Stimulated activated memory B cell treated with anti-CD40 and anti-IgM and Interleukin-4, amounts not matched to agents 10 μg/mL and 1 μg/mL and 100 μg/mL, for 72 hours (primary cell): ENCODE results near the gene CPSF4L.

Experiments
- ATAC-seq: fragments of 150-1000 bp; cut with Tn5 transposase; 2 replicates; pipeline ENCODE4 v1.10.0; 2021
- H3K27ac Mint-ChIP-seq: one replicate; pipeline ENCODE4 v1.8.0; 2022; ENCODE audit warnings: mild to moderate bottlenecking, mixed read lengths
- H3K27me3 Mint-ChIP-seq: one replicate; pipeline ENCODE4 v1.8.0; 2022; ENCODE audit warnings: mixed read lengths
- H3K36me3 Mint-ChIP-seq: one replicate; pipeline ENCODE4 v1.8.0; 2022; ENCODE audit warnings: mixed read lengths
- H3K4me1 Mint-ChIP-seq: one replicate; pipeline ENCODE4 v1.8.0; 2022; ENCODE audit warnings: mixed read lengths
- H3K4me3 Mint-ChIP-seq: one replicate; pipeline ENCODE4 v1.8.0; 2022; ENCODE audit warnings: mild to moderate bottlenecking, moderate library complexity, mixed read lengths
- H3K9me3 Mint-ChIP-seq: one replicate; pipeline ENCODE4 v1.8.0; 2022; ENCODE audit warnings: mixed read lengths

CPSF4L gene

GRCh38 chr17:73293480-73293911 lies 31.8 kb upstream of the CPSF4L start:
- no peaks in the 10 kb centered on the region for H3K36me3 Mint-ChIP-seq
- H3K9me3 Mint-ChIP-seq = no peaks in the 10 kb centered on the region
- no peak overlapping the region for H3K27ac Mint-ChIP-seq
- H3K27me3 Mint-ChIP-seq = peaks cover 34% of the 10 kb centered on the region
- no peak overlapping the region for H3K4me3 Mint-ChIP-seq
- no peak for ATAC-seq
- H3K4me1 Mint-ChIP-seq = peaks cover 18% of the 10 kb centered on the region

GRCh38 chr17:73293031-73293430 lies 31.4 kb upstream of the CPSF4L start:
- peaks cover 18% of the 10 kb centered on the region for H3K4me1 Mint-ChIP-seq
- no peak overlapping the region for H3K27ac Mint-ChIP-seq
- H3K9me3 Mint-ChIP-seq = no peaks in the 10 kb centered on the region
- no peak for ATAC-seq
- H3K27me3 Mint-ChIP-seq = peaks cover 39% of the 10 kb centered on the region
- no peak overlapping the region for H3K4me3 Mint-ChIP-seq
- no peaks in the 10 kb centered on the region for H3K36me3 Mint-ChIP-seq

GRCh38 chr17:73292031-73292531 lies 30.4 kb upstream of the CPSF4L start:
- Mint-ChIP-seq H3K9me3 (no peaks in the 10 kb centered on the region), H3K27me3 (peaks cover 48% of the 10 kb centered on the region), H3K4me1 (peaks cover 18% of the 10 kb centered on the region), H3K27ac (no peak overlapping the region), H3K4me3 (no peak overlapping the region), H3K36me3 (no peaks in the 10 kb centered on the region)
- ATAC-seq = no peak

GRCh38 chr17:73291260-73291801 lies 29.7 kb upstream of the CPSF4L start:
- Mint-ChIP-seq H3K4me3 (no peak overlapping the region), H3K9me3 (no peaks in the 10 kb centered on the region), H3K4me1 (peaks cover 18% of the 10 kb centered on the region), H3K27me3 (peaks cover 56% of the 10 kb centered on the region), H3K27ac (peak overlapping the region; percentile 16), H3K36me3 (no peaks in the 10 kb centered on the region)
- ATAC-seq = peak; percentile 64

GRCh38 chr17:73290399-73291259 lies 28.9 kb upstream of the CPSF4L start:
- peak; percentile 3 for ATAC-seq
- no peaks in the 10 kb centered on the region for H3K36me3 Mint-ChIP-seq
- peak overlapping the region; percentile 16 for H3K27ac Mint-ChIP-seq
- no peak overlapping the region for H3K4me3 Mint-ChIP-seq
- peaks cover 60% of the 10 kb centered on the region for H3K27me3 Mint-ChIP-seq
- H3K4me1 Mint-ChIP-seq = peaks cover 18% of the 10 kb centered on the region
- H3K9me3 Mint-ChIP-seq = no peaks in the 10 kb centered on the region

GRCh38 chr17:73289549-73290254 lies 28.0 kb upstream of the CPSF4L start:
- no peak for ATAC-seq
- no peaks in the 10 kb centered on the region for H3K9me3 Mint-ChIP-seq
- H3K4me3 Mint-ChIP-seq = no peak overlapping the region
- H3K27ac Mint-ChIP-seq = no peak overlapping the region
- H3K27me3 Mint-ChIP-seq = peaks cover 60% of the 10 kb centered on the region
- H3K36me3 Mint-ChIP-seq = no peaks in the 10 kb centered on the region
- peaks cover 18% of the 10 kb centered on the region for H3K4me1 Mint-ChIP-seq

GRCh38 chr17:73288534-73289302 lies 27.0 kb upstream of the CPSF4L start:
- ATAC-seq = no peak
- Mint-ChIP-seq H3K27ac (no peak overlapping the region), H3K4me3 (no peak overlapping the region)

GRCh38 chr17:73286863-73287296 lies 25.2 kb upstream of the CPSF4L start:
- peaks cover 34% of the 10 kb centered on the region for H3K4me1 Mint-ChIP-seq
- H3K9me3 Mint-ChIP-seq = no peaks in the 10 kb centered on the region
- no peak overlapping the region for H3K27ac Mint-ChIP-seq
- no peak overlapping the region for H3K4me3 Mint-ChIP-seq
- H3K27me3 Mint-ChIP-seq = peaks cover 58% of the 10 kb centered on the region
- no peak for ATAC-seq
- H3K36me3 Mint-ChIP-seq = no peaks in the 10 kb centered on the region

More at GRCh38 chr17:73288534-73289302, 27.0 kb upstream of the CPSF4L start:
- Mint-ChIP-seq H3K4me1 (peaks cover 21% of the 10 kb centered on the region), H3K27me3 (peaks cover 60% of the 10 kb centered on the region), H3K9me3 (no peaks in the 10 kb centered on the region), H3K36me3 (no peaks in the 10 kb centered on the region)

GRCh38 chr17:73285916-73286862 lies 24.5 kb upstream of the CPSF4L start:
- Mint-ChIP-seq H3K36me3 (no peaks in the 10 kb centered on the region), H3K27ac (no peak overlapping the region), H3K4me1 (peaks cover 32% of the 10 kb centered on the region), H3K4me3 (no peak overlapping the region), H3K9me3 (no peaks in the 10 kb centered on the region), H3K27me3 (peaks cover 64% of the 10 kb centered on the region)
- ATAC-seq = no peak

- Mint-ChIP-seq H3K4me1 (peaks cover 26% of the 10 kb centered on the region), H3K27ac (no peak overlapping the region), H3K27me3 (peaks cover 60% of the 10 kb centered on the region), H3K9me3 (no peaks in the 10 kb centered on the region), H3K4me3 (no peak overlapping the region), H3K36me3 (no peaks in the 10 kb centered on the region)
- ATAC-seq = no peak
Measured at GRCh38 chr17:73285603-73285908, 23.9 kb upstream of the CPSF4L start.

- Mint-ChIP-seq H3K27me3 (peaks cover 60% of the 10 kb centered on the region), H3K4me1 (peaks cover 21% of the 10 kb centered on the region), H3K4me3 (no peak overlapping the region), H3K9me3 (no peaks in the 10 kb centered on the region), H3K36me3 (no peaks in the 10 kb centered on the region), H3K27ac (no peak overlapping the region)
- ATAC-seq = no peak
Measured at GRCh38 chr17:73284906-73285602, 23.4 kb upstream of the CPSF4L start.

- peaks cover 21% of the 10 kb centered on the region for H3K4me1 Mint-ChIP-seq
- no peaks in the 10 kb centered on the region for H3K9me3 Mint-ChIP-seq
- H3K36me3 Mint-ChIP-seq = no peaks in the 10 kb centered on the region
- H3K27me3 Mint-ChIP-seq = peaks cover 60% of the 10 kb centered on the region
- no peak overlapping the region for H3K4me3 Mint-ChIP-seq
- H3K27ac Mint-ChIP-seq = no peak overlapping the region
- ATAC-seq = no peak
Measured at GRCh38 chr17:73284354-73284753, 22.7 kb upstream of the CPSF4L start.

- Mint-ChIP-seq H3K9me3 (no peaks in the 10 kb centered on the region), H3K27me3 (peaks cover 60% of the 10 kb centered on the region), H3K27ac (no peak overlapping the region), H3K36me3 (no peaks in the 10 kb centered on the region), H3K4me1 (peaks cover 21% of the 10 kb centered on the region), H3K4me3 (no peak overlapping the region)
- peak; percentile 31 for ATAC-seq
Measured at GRCh38 chr17:73283841-73284282, 22.2 kb upstream of the CPSF4L start.
